Spleen (tissue), 11 donors: Measurements from ENCODE around the gene SDK1. TPM values are rescaled to one million over a fixed set of nuclear protein-coding genes. Genes with fewer than 3 reads are reported as not detected.

ENCODE experiments used
- DNase-seq: peaks from one replicate; pipeline ENCODE4 v3.0.0-alpha.2; 2020
- H3K27ac ChIP-seq, 8 donors: fragments of 200-600 bp; sonication (generic) in 7 of 8; 1 replicate in 4 of 8; 2 replicates in 4 of 8; pipeline versions ENCODE4 v1.5.0 to v1.8.0; 2016 to 2021; ENCODE audit warnings: inconsistent platforms in 4 of 8, mild to moderate bottlenecking in 4 of 8, moderate library complexity in 1 of 8
- H3K27me3 ChIP-seq, 7 donors: fragments of 200-600 bp; sonication (generic) in 6 of 7; replicated peaks in 1 of 7; 1 replicate in 4 of 7; 2 replicates in 3 of 7; pipeline versions ENCODE4 v1.5.0 to v1.8.0; 2016 to 2021; ENCODE audit warnings: inconsistent platforms in 3 of 7, mild to moderate bottlenecking in 1 of 7
- H3K36me3 ChIP-seq, 6 donors: fragments of 200-600 bp; sonication (generic) in 5 of 6; 1 replicate in 4 of 6; 2 replicates in 2 of 6; pipeline versions ENCODE4 v1.5.0 to v1.8.0; 2016 to 2021; ENCODE audit warnings: inconsistent platforms in 2 of 6
- H3K4me1 ChIP-seq, 6 donors: fragments of 200-600 bp; sonication (generic) in 5 of 6; 1 replicate in 3 of 6; 2 replicates in 3 of 6; pipeline versions ENCODE4 v1.5.0 to v1.8.0; 2016 to 2021; ENCODE audit warnings: inconsistent platforms in 3 of 6
- H3K4me3 ChIP-seq, 8 donors: fragments of 200-600 bp; sonication (generic) in 7 of 8; 1 replicate in 4 of 8; 2 replicates in 4 of 8; pipeline versions ENCODE4 v1.5.0 to v1.8.0; 2016 to 2021; ENCODE audit warnings: inconsistent platforms in 4 of 8, mild to moderate bottlenecking in 4 of 8, moderate library complexity in 2 of 8
- H3K9me3 ChIP-seq, 8 donors: fragments of 200-600 bp; sonication (generic) in 7 of 8; 1 replicate in 4 of 8; 2 replicates in 4 of 8; pipeline versions ENCODE4 v1.5.0 to v1.8.0; 2016 to 2021; ENCODE audit warnings: inconsistent platforms in 4 of 8
- POLR2A ChIP-seq, 3 donors: fragments of 450-650 bp; IDR thresholded peaks; one replicate each; pipeline ENCODE4 v1.5.1; 2017; ENCODE audit warnings: antibody characterized with exemption in 3 of 3, mild to moderate bottlenecking in 1 of 3
- POLR2AphosphoS5 ChIP-seq, 3 donors: sonication (generic); formaldehyde crosslinking; IDR thresholded peaks; one replicate each; pipeline ENCODE4 v1.5.1; 2017; ENCODE audit warnings: antibody characterized with exemption in 3 of 3
- WGBS, 5 donors: extraction: QIAGEN DNeasy Blood & Tissue Kit in 3 of 5; methylation state at CpG; one replicate each; pipeline versions ENCODE4 v1.1.5 to v1.1.7; 2013 to 2018; 5-methylcytosine and 5-hydroxymethylcytosine counted together
- intact Hi-C: fragments of 100-400 bp; cut with DNase I; formaldehyde crosslinking; loops from one replicate; pipeline ENCODE4 v1.15.0; 2023; ENCODE audit warnings: low total_unique reads
- polyA plus RNA-seq, 3 donors: library from polyadenylated mRNA; stranded (reverse); fragments of 200-250 nt; gene quantifications; one replicate each; pipeline ENCODE4 v1.2.1, GENCODE V29; 2013
- total RNA-seq, 7 donors: library from RNA; depleted of rRNA in 3 of 7; stranded (reverse); fragments of >200 nt in 3 of 7; fragmentation: NEBNext Ultra II Directional in 4 of 7; extraction: Animal tissue kit (Norgen Biotek cat#: 25700) in 4 of 7; gene quantifications; one replicate each; pipeline versions ENCODE4 v1.1.0 to v1.2.1, GENCODE V29; 2016 to 2021
- TF ChIP-seq, protein P1 (sequence below), 11 experiments: fragments of 200-600 bp in 7 of 11; fragments of 450-650 bp in 4 of 11; sonication (generic) in 4 of 11; IDR thresholded peaks in 8 of 11; conservative IDR thresholded peaks in 3 of 11; 1 replicate in 7 of 11; 2 replicates in 4 of 11; pipeline versions ENCODE4 v1.4.0 to v1.8.0; 2016 to 2021; ENCODE audit warnings: antibody characterized with exemption in 11 of 11, inconsistent platforms in 4 of 11, mild to moderate bottlenecking in 1 of 11
- donor health status: healthy with polysubstance abuse.
- donor health status: DM: no; HTN: no; CAD: no; lungs with moderate emphysema.
- donor health status: DM: no; HTN: no; CAD: no.
- donor health status: Bipolar disorder and iron deficiency.
- donor health status: healthy.
- donor health status: DM: no; HTN: no; CAD: no.
- donor health status: DM: yes; HTN: yes; CAD: no.

Gene SDK1
- total and polyA plus RNA-seq, 10 donors, result 3.2 to 54.1 (median 35.1) TPM

- intact Hi-C loops, result no loop called here
- Histone ChIP-seq H3K36me3 (no peaks in the 10 kb centered on the region), H3K27me3 (no peaks in the 10 kb centered on the region), H3K4me3 (no peak overlapping the region), H3K27ac (no peak overlapping the region), H3K4me1 (peaks cover 0 to 3% (median 0%) of the 10 kb centered on the region in 6 donors), H3K9me3 (no peaks in the 10 kb centered on the region)
- no peak for TF ChIP-seq POLR2AphosphoS5 (IDR thresholded peaks at IDR 0.05)
- TF ChIP-seq POLR2A (IDR thresholded peaks at IDR 0.05), result no peak
- TF ChIP-seq, protein P1, sequence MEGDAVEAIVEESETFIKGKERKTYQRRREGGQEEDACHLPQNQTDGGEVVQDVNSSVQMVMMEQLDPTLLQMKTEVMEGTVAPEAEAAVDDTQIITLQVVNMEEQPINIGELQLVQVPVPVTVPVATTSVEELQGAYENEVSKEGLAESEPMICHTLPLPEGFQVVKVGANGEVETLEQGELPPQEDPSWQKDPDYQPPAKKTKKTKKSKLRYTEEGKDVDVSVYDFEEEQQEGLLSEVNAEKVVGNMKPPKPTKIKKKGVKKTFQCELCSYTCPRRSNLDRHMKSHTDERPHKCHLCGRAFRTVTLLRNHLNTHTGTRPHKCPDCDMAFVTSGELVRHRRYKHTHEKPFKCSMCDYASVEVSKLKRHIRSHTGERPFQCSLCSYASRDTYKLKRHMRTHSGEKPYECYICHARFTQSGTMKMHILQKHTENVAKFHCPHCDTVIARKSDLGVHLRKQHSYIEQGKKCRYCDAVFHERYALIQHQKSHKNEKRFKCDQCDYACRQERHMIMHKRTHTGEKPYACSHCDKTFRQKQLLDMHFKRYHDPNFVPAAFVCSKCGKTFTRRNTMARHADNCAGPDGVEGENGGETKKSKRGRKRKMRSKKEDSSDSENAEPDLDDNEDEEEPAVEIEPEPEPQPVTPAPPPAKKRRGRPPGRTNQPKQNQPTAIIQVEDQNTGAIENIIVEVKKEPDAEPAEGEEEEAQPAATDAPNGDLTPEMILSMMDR (IDR thresholded peaks at IDR 0.05 in 8 of 11, conservative IDR thresholded peaks at IDR 0.05 in 3 of 11), result no peak
- no peak for DNase-seq
- 79 to 93% (median 90%) methylated on average over 10 of the region's 10 CpGs for WGBS, 5 donors
These were observed 622.4 kb downstream of the SDK1 start for GRCh38 chr7:3923307-3923918.

- TF ChIP-seq POLR2A (IDR thresholded peaks at IDR 0.05) (no peak), POLR2AphosphoS5 (IDR thresholded peaks at IDR 0.05) (no peak)
- TF ChIP-seq, protein P1 (IDR thresholded peaks at IDR 0.05 in 8 of 11, conservative IDR thresholded peaks at IDR 0.05 in 3 of 11), result no peak
- no peaks in the 10 kb centered on the region for H3K27me3 ChIP-seq
- no peaks in the 10 kb centered on the region for H3K9me3 ChIP-seq
- no peaks in the 10 kb centered on the region for H3K4me1 ChIP-seq
- intact Hi-C loops, result no loop called here
- no peaks in the 10 kb centered on the region for H3K36me3 ChIP-seq
- H3K27ac ChIP-seq, result no peak overlapping the region
- no peak overlapping the region for H3K4me3 ChIP-seq
- WGBS, 5 donors, result 90 to 98% (median 95%) methylated on average over 13 to 14 of the region's 14 CpGs
- no peak for DNase-seq
These were observed 623.2 kb downstream of the SDK1 start for GRCh38 chr7:3924277-3924676.

- Histone ChIP-seq H3K4me3 (no peak overlapping the region), H3K9me3 (no peaks in the 10 kb centered on the region), H3K36me3 (no peaks in the 10 kb centered on the region), H3K27me3 (no peaks in the 10 kb centered on the region), H3K4me1 (no peaks in the 10 kb centered on the region), H3K27ac (no peak overlapping the region)
- 84 to 89% (median 87%) methylated on average over 7 of the region's 7 CpGs for WGBS, 5 donors
- TF ChIP-seq POLR2AphosphoS5 (IDR thresholded peaks at IDR 0.05), result no peak
- TF ChIP-seq, protein P1 (IDR thresholded peaks at IDR 0.05 in 8 of 11, conservative IDR thresholded peaks at IDR 0.05 in 3 of 11), result no peak
- no peak for TF ChIP-seq POLR2A (IDR thresholded peaks at IDR 0.05)
- DNase-seq, result no peak
- intact Hi-C loops, result no loop called here
These were observed 626.5 kb downstream of the SDK1 start for GRCh38 chr7:3927446-3928110.

DNA sequence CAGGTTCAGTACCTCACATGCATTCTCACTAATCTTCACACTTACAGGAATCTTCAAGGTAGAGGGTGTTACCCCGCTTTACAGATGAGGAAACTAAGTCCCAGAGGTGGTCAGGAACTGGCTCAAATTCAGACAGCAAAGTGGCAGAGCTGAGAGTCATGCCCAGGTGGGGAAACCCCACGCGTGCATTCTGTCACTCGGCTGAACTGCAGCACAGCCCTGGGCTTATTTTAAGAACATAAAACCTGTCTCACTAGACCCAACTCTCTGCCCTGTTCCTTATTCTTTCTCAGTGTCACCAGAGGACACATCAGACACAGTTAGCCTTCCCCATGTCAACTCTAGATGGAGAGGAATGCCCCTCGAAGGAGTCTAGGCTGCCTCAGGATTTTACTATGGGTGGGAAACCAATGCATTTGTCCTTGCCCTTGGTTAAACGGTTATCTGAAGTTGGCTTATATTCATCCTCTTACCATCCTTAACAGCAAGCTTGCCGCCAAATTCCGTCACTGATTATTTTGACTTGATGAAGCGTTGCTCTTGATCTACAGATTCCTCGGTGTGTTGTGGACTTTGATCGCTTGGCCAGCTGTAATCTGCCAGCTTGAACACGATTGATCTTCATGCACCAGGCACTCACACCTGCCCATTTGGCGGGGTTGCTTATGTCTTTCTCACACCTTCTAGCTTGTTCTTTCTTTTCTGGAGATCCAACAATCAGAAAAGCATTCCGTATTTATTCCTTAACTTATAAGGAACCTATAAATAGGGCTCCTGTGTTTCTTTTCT is 627.9 kb downstream of the SDK1 start:
- Histone ChIP-seq H3K27ac (no peak overlapping the region), H3K4me3 (no peak overlapping the region), H3K4me1 (no peaks in the 10 kb centered on the region), H3K36me3 (no peaks in the 10 kb centered on the region), H3K27me3 (no peaks in the 10 kb centered on the region), H3K9me3 (no peaks in the 10 kb centered on the region)
- WGBS, 5 donors, result 78 to 87% (median 86%) methylated on average over 14 of the region's 14 CpGs
- intact Hi-C loops, result no loop called here
- no peak for DNase-seq
- TF ChIP-seq, protein P1 (IDR thresholded peaks at IDR 0.05 in 8 of 11, conservative IDR thresholded peaks at IDR 0.05 in 3 of 11), result no peak
- TF ChIP-seq POLR2AphosphoS5 (IDR thresholded peaks at IDR 0.05) (no peak), POLR2A (IDR thresholded peaks at IDR 0.05) (no peak)
